ENCODE data around the gene RAPGEF1.

Gene RAPGEF1

GRCh38 chr9:131747352-131747751 is 7.5 kb upstream of the RAPGEF1 start:
- H2BK120ac ChIP-seq (ENCODE audit: low read depth, low read length) = no peak overlapping the region
- no peak overlapping the region for H3K4me2 ChIP-seq (ENCODE audit: low read length)
- H3K4me3 ChIP-seq (ENCODE audit: low read length) = no peak overlapping the region
- H3K27ac ChIP-seq (ENCODE audit: low read depth, low read length) = no peak overlapping the region
- H4K5ac ChIP-seq (ENCODE audit: low read length) = no peak overlapping the region
- H3K23ac ChIP-seq (ENCODE audit: low read length) = no peak overlapping the region
- no peak overlapping the region for H3K4ac ChIP-seq (ENCODE audit: low read depth, low read length)
- H2AK5ac ChIP-seq (ENCODE audit: low read length) = no peak overlapping the region
- H3K56ac ChIP-seq (ENCODE audit: low read length) = no peak overlapping the region
- H3K4me1 ChIP-seq (ENCODE audit: control insufficient read depth, low read depth, low read length) = no peaks in the 10 kb centered on the region
- H3K9ac ChIP-seq (ENCODE audit: low read length) = no peak overlapping the region
- H2BK15ac ChIP-seq (replicated peaks; ENCODE audit: low read depth) = no peak overlapping the region
- H2BK5ac ChIP-seq (ENCODE audit: low read length) = no peak overlapping the region
- no peaks in the 10 kb centered on the region for H3K27me3 ChIP-seq (ENCODE audit: insufficient read depth, low read length, poor library complexity)
- H3K79me2 ChIP-seq (ENCODE audit: control insufficient read depth, insufficient read depth, low read length) = no peaks in the 10 kb centered on the region
- DNase-seq = peak; percentile 61
- WGBS (ENCODE audit: extremely low coverage, insufficient coverage, low lambda C conversion rate) = no CpG with 5 or more reads among the region's 5 CpGs
- H4K8ac ChIP-seq (ENCODE audit: low read depth, low read length) = no peak overlapping the region
- H3K36me3 ChIP-seq (ENCODE audit: control insufficient read depth, insufficient read depth, low read length) = no peaks in the 10 kb centered on the region
- no peaks in the 10 kb centered on the region for H3K79me1 ChIP-seq (ENCODE audit: low read length)
- no peak overlapping the region for H3K18ac ChIP-seq (ENCODE audit: low read length)

DNA sequence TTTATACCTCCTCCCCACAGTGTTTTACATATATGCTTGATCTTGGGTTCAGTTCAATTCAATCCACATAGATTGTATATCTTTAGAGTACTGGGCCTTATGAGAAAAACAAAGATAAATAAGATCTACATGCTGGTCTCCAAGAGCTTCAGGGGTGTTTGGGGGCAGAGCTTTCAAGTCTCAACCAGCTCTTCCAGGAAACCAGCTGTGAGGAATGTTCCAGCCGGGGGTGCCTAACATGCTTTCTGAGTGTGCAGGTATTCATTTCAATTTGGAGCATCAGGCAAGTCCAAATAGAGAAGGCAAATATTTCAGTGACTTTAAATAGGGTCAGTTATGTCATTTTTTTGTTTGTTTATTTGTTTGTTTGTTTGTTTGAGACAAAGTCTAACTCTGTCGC is 5.7 kb upstream of the RAPGEF1 start:
- Histone ChIP-seq H4K8ac (ENCODE audit: low read depth, low read length) (no peak overlapping the region), H3K4me1 (ENCODE audit: control insufficient read depth, low read depth, low read length) (no peaks in the 10 kb centered on the region), H3K23ac (ENCODE audit: low read length) (no peak overlapping the region), H3K56ac (ENCODE audit: low read length) (no peak overlapping the region), H3K27ac (ENCODE audit: low read depth, low read length) (no peak overlapping the region), H2BK15ac (replicated peaks; ENCODE audit: low read depth) (no peak overlapping the region), H2BK120ac (ENCODE audit: low read depth, low read length) (no peak overlapping the region), H3K79me1 (ENCODE audit: low read length) (no peaks in the 10 kb centered on the region), H3K4me3 (ENCODE audit: low read length) (no peak overlapping the region), H3K4ac (ENCODE audit: low read depth, low read length) (no peak overlapping the region), H3K36me3 (ENCODE audit: control insufficient read depth, insufficient read depth, low read length) (no peaks in the 10 kb centered on the region), H4K5ac (ENCODE audit: low read length) (no peak overlapping the region), H3K18ac (ENCODE audit: low read length) (no peak overlapping the region), H3K9ac (ENCODE audit: low read length) (no peak overlapping the region), H3K27me3 (ENCODE audit: insufficient read depth, low read length, poor library complexity) (no peaks in the 10 kb centered on the region), H2BK5ac (ENCODE audit: low read length) (no peak overlapping the region), H3K4me2 (ENCODE audit: low read length) (no peak overlapping the region), H3K79me2 (ENCODE audit: control insufficient read depth, insufficient read depth, low read length) (no peaks in the 10 kb centered on the region), H2AK5ac (ENCODE audit: low read length) (no peak overlapping the region)
- WGBS (ENCODE audit: extremely low coverage, insufficient coverage, low lambda C conversion rate) = no CpG with 5 or more reads among the region's 2 CpGs
- DNase-seq = no peak

DNA sequence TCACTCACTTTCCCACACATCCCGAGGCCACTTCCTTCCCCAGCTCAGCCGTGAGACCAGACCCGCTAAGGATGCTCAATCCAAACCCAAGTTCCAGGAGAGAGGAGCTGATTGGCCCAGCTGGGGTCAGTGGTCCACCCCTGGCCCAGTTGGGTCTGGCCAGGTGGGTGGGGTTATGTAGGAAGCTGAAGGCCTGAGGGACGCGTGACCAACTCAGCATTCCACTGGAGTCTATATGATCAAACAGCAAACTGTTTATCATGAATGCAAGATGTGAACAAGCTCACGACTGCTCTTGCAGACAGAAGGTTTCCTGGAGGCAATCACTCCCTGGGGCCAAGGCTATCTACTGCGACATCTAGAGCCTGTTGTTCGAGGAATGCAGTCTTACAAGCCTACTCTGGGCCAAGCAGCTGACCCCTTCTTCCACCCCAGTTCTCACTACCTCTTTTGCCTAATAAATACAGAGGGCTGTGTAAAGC is 4.9 kb upstream of the RAPGEF1 start:
- Histone ChIP-seq H3K4me2 (ENCODE audit: low read length) (no peak overlapping the region), H2BK120ac (ENCODE audit: low read depth, low read length) (no peak overlapping the region), H3K27me3 (ENCODE audit: insufficient read depth, low read length, poor library complexity) (no peaks in the 10 kb centered on the region), H3K4me3 (ENCODE audit: low read length) (no peak overlapping the region), H2AK5ac (ENCODE audit: low read length) (no peak overlapping the region), H4K5ac (ENCODE audit: low read length) (no peak overlapping the region), H2BK15ac (replicated peaks; ENCODE audit: low read depth) (no peak overlapping the region), H4K8ac (ENCODE audit: low read depth, low read length) (no peak overlapping the region), H3K23ac (ENCODE audit: low read length) (no peak overlapping the region), H3K27ac (ENCODE audit: low read depth, low read length) (no peak overlapping the region), H3K79me1 (ENCODE audit: low read length) (no peaks in the 10 kb centered on the region), H3K36me3 (ENCODE audit: control insufficient read depth, insufficient read depth, low read length) (no peaks in the 10 kb centered on the region), H3K4me1 (ENCODE audit: control insufficient read depth, low read depth, low read length) (no peaks in the 10 kb centered on the region), H3K9ac (ENCODE audit: low read length) (no peak overlapping the region), H3K18ac (ENCODE audit: low read length) (no peak overlapping the region), H3K56ac (ENCODE audit: low read length) (no peak overlapping the region), H3K79me2 (ENCODE audit: control insufficient read depth, insufficient read depth, low read length) (no peaks in the 10 kb centered on the region), H3K4ac (ENCODE audit: low read depth, low read length) (no peak overlapping the region), H2BK5ac (ENCODE audit: low read length) (no peak overlapping the region)
- no CpG with 5 or more reads among the region's 8 CpGs for WGBS (ENCODE audit: extremely low coverage, insufficient coverage, low lambda C conversion rate)
- peak; percentile 69 for DNase-seq

DNA sequence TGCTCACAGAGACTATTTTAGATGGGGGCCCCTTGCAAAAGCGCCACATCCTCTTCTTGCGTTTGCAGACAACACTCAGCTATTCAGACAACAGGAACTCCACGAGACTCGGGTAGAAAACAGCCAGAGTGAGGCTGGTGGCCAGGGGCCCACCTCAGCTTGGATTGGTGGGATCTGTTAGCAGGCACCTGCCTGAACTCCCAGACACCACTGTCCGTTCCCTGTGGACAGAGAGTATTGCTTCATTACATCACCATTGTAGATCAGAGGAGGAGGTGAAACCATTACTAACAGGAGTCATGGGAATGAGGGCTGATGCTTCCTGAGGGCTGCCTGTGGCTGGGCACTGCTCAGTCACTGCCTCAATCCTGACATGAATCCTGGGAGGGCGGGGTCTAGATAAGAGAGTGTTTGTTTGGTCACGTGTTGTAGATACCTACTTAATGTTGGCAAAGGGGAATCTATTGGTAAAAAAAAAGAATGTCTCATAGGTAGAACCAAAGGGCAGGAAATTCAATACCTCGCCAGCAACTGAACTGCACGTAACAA is 4.4 kb upstream of the RAPGEF1 start:
- Histone ChIP-seq H3K4ac (ENCODE audit: low read depth, low read length) (no peak overlapping the region), H3K4me2 (ENCODE audit: low read length) (no peak overlapping the region), H3K4me3 (ENCODE audit: low read length) (no peak overlapping the region), H3K79me2 (ENCODE audit: control insufficient read depth, insufficient read depth, low read length) (no peaks in the 10 kb centered on the region), H3K56ac (ENCODE audit: low read length) (no peak overlapping the region), H3K4me1 (ENCODE audit: control insufficient read depth, low read depth, low read length) (no peaks in the 10 kb centered on the region), H4K5ac (ENCODE audit: low read length) (no peak overlapping the region), H2BK120ac (ENCODE audit: low read depth, low read length) (no peak overlapping the region), H2AK5ac (ENCODE audit: low read length) (no peak overlapping the region), H3K36me3 (ENCODE audit: control insufficient read depth, insufficient read depth, low read length) (no peaks in the 10 kb centered on the region), H3K27ac (ENCODE audit: low read depth, low read length) (no peak overlapping the region), H2BK5ac (ENCODE audit: low read length) (no peak overlapping the region), H3K9ac (ENCODE audit: low read length) (no peak overlapping the region), H2BK15ac (replicated peaks; ENCODE audit: low read depth) (no peak overlapping the region), H3K18ac (ENCODE audit: low read length) (no peak overlapping the region), H3K23ac (ENCODE audit: low read length) (no peak overlapping the region), H4K8ac (ENCODE audit: low read depth, low read length) (no peak overlapping the region), H3K27me3 (ENCODE audit: insufficient read depth, low read length, poor library complexity) (no peaks in the 10 kb centered on the region), H3K79me1 (ENCODE audit: low read length) (no peaks in the 10 kb centered on the region)
- WGBS (ENCODE audit: extremely low coverage, insufficient coverage, low lambda C conversion rate) = no CpG with 5 or more reads among the region's 9 CpGs
- DNase-seq = no peak

- no peak overlapping the region for H2AK5ac ChIP-seq (ENCODE audit: low read length)
- H3K27ac ChIP-seq (ENCODE audit: low read depth, low read length) = no peak overlapping the region
- H3K4me2 ChIP-seq (ENCODE audit: low read length) = no peak overlapping the region
- no peak overlapping the region for H3K56ac ChIP-seq (ENCODE audit: low read length)
- no peak overlapping the region for H2BK15ac ChIP-seq (replicated peaks; ENCODE audit: low read depth)
- peaks cover 7% of the 10 kb centered on the region for H3K79me2 ChIP-seq (ENCODE audit: control insufficient read depth, insufficient read depth, low read length)
- H3K23ac ChIP-seq (ENCODE audit: low read length) = no peak overlapping the region
- no peaks in the 10 kb centered on the region for H3K36me3 ChIP-seq (ENCODE audit: control insufficient read depth, insufficient read depth, low read length)
- no peak overlapping the region for H2BK120ac ChIP-seq (ENCODE audit: low read depth, low read length)
- no peak overlapping the region for H4K8ac ChIP-seq (ENCODE audit: low read depth, low read length)
- peaks cover 2% of the 10 kb centered on the region for H3K4me1 ChIP-seq (ENCODE audit: control insufficient read depth, low read depth, low read length)
- no peak overlapping the region for H3K18ac ChIP-seq (ENCODE audit: low read length)
- H3K79me1 ChIP-seq (ENCODE audit: low read length) = no peaks in the 10 kb centered on the region
- no peak overlapping the region for H3K4ac ChIP-seq (ENCODE audit: low read depth, low read length)
- no CpG with 5 or more reads among the region's 1 CpG for WGBS (ENCODE audit: extremely low coverage, insufficient coverage, low lambda C conversion rate)
- H2BK5ac ChIP-seq (ENCODE audit: low read length) = no peak overlapping the region
- no peak for DNase-seq
- no peak overlapping the region for H3K9ac ChIP-seq (ENCODE audit: low read length)
- H4K5ac ChIP-seq (ENCODE audit: low read length) = no peak overlapping the region
- no peaks in the 10 kb centered on the region for H3K27me3 ChIP-seq (ENCODE audit: insufficient read depth, low read length, poor library complexity)
- no peak overlapping the region for H3K4me3 ChIP-seq (ENCODE audit: low read length)
These were observed 3.6 kb upstream of the RAPGEF1 start for GRCh38 chr9:131743501-131743900.

- Histone ChIP-seq H3K4me1 (ENCODE audit: control insufficient read depth, low read depth, low read length) (peaks cover 2% of the 10 kb centered on the region), H3K4ac (ENCODE audit: low read depth, low read length) (no peak overlapping the region), H3K18ac (ENCODE audit: low read length) (no peak overlapping the region), H2AK5ac (ENCODE audit: low read length) (no peak overlapping the region), H3K27me3 (ENCODE audit: insufficient read depth, low read length, poor library complexity) (no peaks in the 10 kb centered on the region), H3K79me1 (ENCODE audit: low read length) (no peaks in the 10 kb centered on the region), H2BK5ac (ENCODE audit: low read length) (no peak overlapping the region), H4K5ac (ENCODE audit: low read length) (no peak overlapping the region), H3K9ac (ENCODE audit: low read length) (no peak overlapping the region), H3K79me2 (ENCODE audit: control insufficient read depth, insufficient read depth, low read length) (peaks cover 10% of the 10 kb centered on the region), H3K36me3 (ENCODE audit: control insufficient read depth, insufficient read depth, low read length) (no peaks in the 10 kb centered on the region), H3K27ac (ENCODE audit: low read depth, low read length) (no peak overlapping the region), H2BK15ac (replicated peaks; ENCODE audit: low read depth) (no peak overlapping the region), H3K56ac (ENCODE audit: low read length) (no peak overlapping the region), H4K8ac (ENCODE audit: low read depth, low read length) (no peak overlapping the region), H3K4me2 (ENCODE audit: low read length) (no peak overlapping the region), H3K4me3 (ENCODE audit: low read length) (no peak overlapping the region), H3K23ac (ENCODE audit: low read length) (no peak overlapping the region), H2BK120ac (ENCODE audit: low read depth, low read length) (no peak overlapping the region)
- no CpG with 5 or more reads among the region's 2 CpGs for WGBS (ENCODE audit: extremely low coverage, insufficient coverage, low lambda C conversion rate)
- DNase-seq = no peak
These were observed 3.2 kb upstream of the RAPGEF1 start for GRCh38 chr9:131743096-131743495.
